Endodermal cell (in vitro differentiated cells): ENCODE measurements around the gene CYP4X1. TPM values are rescaled to one million over a fixed set of nuclear protein-coding genes. Genes with fewer than 3 reads are reported as not detected.
"Not testable (repeated sequence)": the region's sequence is repeated elsewhere in the genome, so short reads cannot be mapped to it uniquely, and the experiment has no call there.

Experiments used
- DNase-seq: peaks from one replicate; pipeline ENCODE4 v3.0.0-alpha.2; 2017
- H3K27ac ChIP-seq: 2 replicates; pipeline ENCODE4 v1.5.1; 2013; ENCODE audit warnings: mild to moderate bottlenecking, low read depth, low read length, moderate library complexity
- H3K27me3 ChIP-seq: 2 replicates; pipeline ENCODE4 v1.6.1; 2013; ENCODE audit warnings: mild to moderate bottlenecking, low read length, moderate library complexity; ENCODE audit not compliant: insufficient read depth, control insufficient read depth, poor library complexity, severe bottlenecking
- H3K36me3 ChIP-seq: 2 replicates; pipeline ENCODE4 v1.7.0; 2013; ENCODE audit warnings: mild to moderate bottlenecking, low read length, moderate library complexity; ENCODE audit not compliant: control insufficient read depth, insufficient read depth
- H3K4me1 ChIP-seq: one replicate; pipeline ENCODE4 v1.7.0; 2013; ENCODE audit warnings: low read length; ENCODE audit not compliant: control insufficient read depth, insufficient read depth
- H3K4me3 ChIP-seq: 2 replicates; pipeline ENCODE4 v1.5.1; 2013; ENCODE audit warnings: mild to moderate bottlenecking, low read length, moderate library complexity
- H3K9ac ChIP-seq: 2 replicates; pipeline ENCODE4 v1.6.1; 2013; ENCODE audit warnings: mild to moderate bottlenecking, low read length, moderate library complexity; ENCODE audit not compliant: poor library complexity, severe bottlenecking; ENCODE audit errors: extremely low read depth
- H3K9me3 ChIP-seq: 2 replicates; pipeline ENCODE4 v1.6.1; 2013; ENCODE audit warnings: mild to moderate bottlenecking, low read length, moderate library complexity; ENCODE audit not compliant: control insufficient read depth
- H3K27ac Mint-ChIP-seq: 2 replicates; pipeline ENCODE4 v1.8.0; 2020; ENCODE audit warnings: mixed read lengths
- H3K27me3 Mint-ChIP-seq: 2 replicates; pipeline ENCODE4 v1.8.0; 2021; ENCODE audit warnings: mild to moderate bottlenecking, mixed read lengths; ENCODE audit not compliant: insufficient read depth
- H3K36me3 Mint-ChIP-seq: 2 replicates; pipeline ENCODE4 v1.8.0; 2020; ENCODE audit warnings: low read depth, mixed read lengths
- H3K4me1 Mint-ChIP-seq: 2 replicates; pipeline ENCODE4 v1.8.0; 2020; ENCODE audit warnings: mixed read lengths
- H3K4me3 Mint-ChIP-seq: 2 replicates; pipeline ENCODE4 v1.8.0; 2020; ENCODE audit warnings: mild to moderate bottlenecking, moderate library complexity, mixed read lengths
- H3K9me3 Mint-ChIP-seq: 2 replicates; pipeline ENCODE4 v1.8.0; 2020; ENCODE audit warnings: mild to moderate bottlenecking, mixed read lengths
- CTCF ChIP-seq: fragments of 200-600 bp; sonication (generic); conservative IDR thresholded peaks from 2 replicates; pipeline ENCODE4 v1.5.0; 2021; ENCODE audit warnings: antibody characterized with exemption, mild to moderate bottlenecking
- WGBS, 2 experiments: methylation state at CpG; one replicate each; pipeline versions ENCODE4 v1.1.5 to v1.1.7; 2013; ENCODE audit warnings: missing lambda C conversion rate in 2 of 2, mixed read lengths in 1 of 2; ENCODE audit not compliant: insufficient coverage in 1 of 2, insufficient read length in 1 of 2; 5-methylcytosine and 5-hydroxymethylcytosine counted together
- total RNA-seq, 2 donors: library from RNA; stranded (reverse); fragmentation: NEBNext Ultra II Directional in 1 of 2; extraction: Animal tissue kit (Norgen Biotek cat#: 25700) in 1 of 2; gene quantifications; 2 replicates in 1 of 2; 3 replicates in 1 of 2; pipeline ENCODE4 v1.2.1, GENCODE V29; 2021

Gene CYP4X1
- total RNA-seq, 2 donors from 2014 or later: 8.8 to 12.9 TPM

GRCh38 chr1:46996659-46997281 is 26.7 kb upstream of the CYP4X1 start:
- H3K4me3 ChIP-seq: no peak overlapping the region
- no peaks in the 10 kb centered on the region for H3K9me3 ChIP-seq
- no peaks in the 10 kb centered on the region for H3K27me3 ChIP-seq
- Mint-ChIP-seq H3K4me1 (peaks cover 11% of the 10 kb centered on the region), H3K4me3 (no peak overlapping the region), H3K27me3 (peaks cover 4% of the 10 kb centered on the region), H3K27ac (no peak overlapping the region), H3K9me3 (peaks cover 4% of the 10 kb centered on the region), H3K36me3 (no peaks in the 10 kb centered on the region)
- H3K4me1 ChIP-seq: no peaks in the 10 kb centered on the region
- TF ChIP-seq CTCF: no peak
- no peak for DNase-seq
- 50 to 72% methylated on average over 2 to 3 of the region's 3 CpGs for WGBS, 2 experiments
- H3K27ac ChIP-seq: no peak overlapping the region
- no peak overlapping the region for H3K9ac ChIP-seq
- H3K36me3 ChIP-seq: no peaks in the 10 kb centered on the region

- H3K36me3 Mint-ChIP-seq: peaks cover 3% of the 10 kb centered on the region
- DNase-seq: no peak
- H3K4me3 ChIP-seq: no peak overlapping the region
- H3K4me1 ChIP-seq: no peaks in the 10 kb centered on the region
- H3K27ac Mint-ChIP-seq: no peak overlapping the region
- H3K27me3 ChIP-seq: no peaks in the 10 kb centered on the region
- 67 to 78% methylated on average over 1 of the region's 1 CpG for WGBS, 2 experiments
- no peak overlapping the region for H3K4me3 Mint-ChIP-seq
- H3K36me3 ChIP-seq: no peaks in the 10 kb centered on the region
- no peak overlapping the region for H3K27ac ChIP-seq
- peak; percentile 75 for TF ChIP-seq CTCF
- H3K9me3 ChIP-seq: peaks cover 27% of the 10 kb centered on the region
- H3K9me3 Mint-ChIP-seq: peaks cover 21% of the 10 kb centered on the region
- H3K9ac ChIP-seq: no peak overlapping the region
- peaks cover 11% of the 10 kb centered on the region for H3K4me1 Mint-ChIP-seq
- H3K27me3 Mint-ChIP-seq: no peaks in the 10 kb centered on the region
These were observed 21.3 kb upstream of the CYP4X1 start for GRCh38 chr1:47002211-47002610.

GRCh38 chr1:47003896-47004403 is 19.5 kb upstream of the CYP4X1 start:
- Histone ChIP-seq H3K9ac (no peak overlapping the region), H3K4me1 (no peaks in the 10 kb centered on the region), H3K27ac (no peak overlapping the region), H3K4me3 (no peak overlapping the region), H3K27me3 (no peaks in the 10 kb centered on the region), H3K36me3 (no peaks in the 10 kb centered on the region), H3K9me3 (peaks cover 28% of the 10 kb centered on the region)
- Mint-ChIP-seq H3K9me3 (peaks cover 38% of the 10 kb centered on the region), H3K36me3 (peaks cover 4% of the 10 kb centered on the region), H3K4me1 (peaks cover 11% of the 10 kb centered on the region), H3K4me3 (no peak overlapping the region), H3K27ac (no peak overlapping the region), H3K27me3 (peaks cover 9% of the 10 kb centered on the region)
- no peak for TF ChIP-seq CTCF
- DNase-seq: no peak
- WGBS, 2 experiments: 88 to 93% methylated on average over 4 to 5 of the region's 5 CpGs

- not testable (repeated sequence) for H3K4me1 Mint-ChIP-seq, H3K27ac Mint-ChIP-seq, H3K27me3 ChIP-seq, H3K9ac ChIP-seq, H3K4me3 Mint-ChIP-seq, DNase-seq, H3K36me3 Mint-ChIP-seq, H3K36me3 ChIP-seq, H3K27ac ChIP-seq, H3K4me1 ChIP-seq
- Mint-ChIP-seq H3K9me3 (peaks cover 50% of the 10 kb centered on the region), H3K27me3 (peaks cover 22% of the 10 kb centered on the region)
- peaks cover 28% of the 10 kb centered on the region for H3K9me3 ChIP-seq
- WGBS, 2 experiments: 94 to 98% methylated on average over 9 of the region's 9 CpGs
- H3K4me3 ChIP-seq: peak overlapping the region; percentile 40
These were observed 17.0 kb upstream of the CYP4X1 start for GRCh38 chr1:47006437-47006836.
